GM19463 (cell line): Measurements from ENCODE around the gene GALK1.
"Not testable (repeated sequence)": the region's sequence is repeated elsewhere in the genome, so short reads cannot be mapped to it uniquely, and the experiment has no call there.

Source experiments
- ATAC-seq: cut with Tn5 transposase; IDR thresholded peaks from one replicate; pipeline ENCODE4 v1.9.1; 2021; ENCODE audit warnings: mild to moderate bottlenecking, moderate library complexity; ENCODE audit not compliant: unreplicated experiment

The GALK1 gene

GRCh38 chr17:75764711-75765421 lies at the start of gene GALK1:
Gene GALK1 (minus strand): TSS chr17:75765192. CDS start chr17:75765136, 56 bp downstream.
- peak; percentile 77 for ATAC-seq

- no peak for ATAC-seq
Measured at GRCh38 chr17:75814021-75814395, 49.0 kb upstream of the GALK1 start.

- ATAC-seq, result no peak
Measured at GRCh38 chr17:75813081-75814020, 48.4 kb upstream of the GALK1 start.

GRCh38 chr17:75812096-75813013 lies 47.4 kb upstream of the GALK1 start:
- ATAC-seq, result no peak

GRCh38 chr17:75811174-75811573 lies 46.2 kb upstream of the GALK1 start:
- no peak for ATAC-seq

GRCh38 chr17:75810756-75811155 lies 45.8 kb upstream of the GALK1 start:
- not testable (repeated sequence) for ATAC-seq

GRCh38 chr17:75810216-75810615 lies 45.2 kb upstream of the GALK1 start:
- ATAC-seq, result no peak

- no peak for ATAC-seq
Measured at GRCh38 chr17:75809631-75810111, 44.7 kb upstream of the GALK1 start.

- no peak for ATAC-seq
Measured at GRCh38 chr17:75808905-75809621, 44.1 kb upstream of the GALK1 start.

GRCh38 chr17:75808549-75808904 lies 43.5 kb upstream of the GALK1 start:
- ATAC-seq, result no peak

GRCh38 chr17:75807861-75808260 lies 42.9 kb upstream of the GALK1 start:
- ATAC-seq, result no peak

- no peak for ATAC-seq
Measured at GRCh38 chr17:75806822-75807500, 42.0 kb upstream of the GALK1 start.

GRCh38 chr17:75803883-75804282 lies 38.9 kb upstream of the GALK1 start:
- no peak for ATAC-seq

GRCh38 chr17:75799402-75799801 lies 34.4 kb upstream of the GALK1 start:
- no peak for ATAC-seq

GRCh38 chr17:75795820-75796607 lies 31.0 kb upstream of the GALK1 start:
- no peak for ATAC-seq

GRCh38 chr17:75793460-75793859 lies 28.5 kb upstream of the GALK1 start:
- ATAC-seq, result no peak

GRCh38 chr17:75791254-75791653 lies 26.3 kb upstream of the GALK1 start:
- ATAC-seq, result no peak

GRCh38 chr17:75785016-75785890 lies 20.3 kb upstream of the GALK1 start:
- ATAC-seq, result peak; percentile 59
